ENCODE results near the gene OR10H4.

The OR10H4 gene

GRCh38 chr19:15911599-15912235 lies 37.1 kb upstream of the OR10H4 start:
- TF ChIP-seq RARB (CRISPR knock-in tag; IDR thresholded peaks at IDR 0.05): no peak
- TF ChIP-seq ESRRG (CRISPR knock-in tag; IDR thresholded peaks at IDR 0.05): no peak
- TF ChIP-seq ZC3H10 (CRISPR knock-in tag; IDR thresholded peaks at IDR 0.05): no peak
- TF ChIP-seq ZFP30 (CRISPR knock-in tag; IDR thresholded peaks at IDR 0.05): no peak
- no peak for TF ChIP-seq BACH2 (CRISPR knock-in tag; IDR thresholded peaks at IDR 0.05; ENCODE audit: borderline replicate concordance)
- no peak for TF ChIP-seq CSDC2 (CRISPR knock-in tag; IDR thresholded peaks at IDR 0.05)
- no peak for TF ChIP-seq SNAI2 (CRISPR knock-in tag; IDR thresholded peaks at IDR 0.05)
- no peak for TF ChIP-seq TCF4 (CRISPR knock-in tag; IDR thresholded peaks at IDR 0.05; ENCODE audit: borderline replicate concordance)
- ATAC-seq: no peak

- TF ChIP-seq ZFP30 (CRISPR knock-in tag; IDR thresholded peaks at IDR 0.05): no peak
- no peak for TF ChIP-seq RARB (CRISPR knock-in tag; IDR thresholded peaks at IDR 0.05)
- TF ChIP-seq CSRNP3 (CRISPR knock-in tag; IDR thresholded peaks at IDR 0.05): no peak
- no peak for TF ChIP-seq ARNTL (CRISPR knock-in tag; IDR thresholded peaks at IDR 0.05; ENCODE audit: borderline replicate concordance, low read depth)
- TF ChIP-seq ZNF70 (CRISPR knock-in tag; IDR thresholded peaks at IDR 0.05): no peak
- no peak for TF ChIP-seq SNAI2 (CRISPR knock-in tag; IDR thresholded peaks at IDR 0.05)
- TF ChIP-seq TCF4 (CRISPR knock-in tag; IDR thresholded peaks at IDR 0.05; ENCODE audit: borderline replicate concordance): no peak
- TF ChIP-seq, protein P1, sequence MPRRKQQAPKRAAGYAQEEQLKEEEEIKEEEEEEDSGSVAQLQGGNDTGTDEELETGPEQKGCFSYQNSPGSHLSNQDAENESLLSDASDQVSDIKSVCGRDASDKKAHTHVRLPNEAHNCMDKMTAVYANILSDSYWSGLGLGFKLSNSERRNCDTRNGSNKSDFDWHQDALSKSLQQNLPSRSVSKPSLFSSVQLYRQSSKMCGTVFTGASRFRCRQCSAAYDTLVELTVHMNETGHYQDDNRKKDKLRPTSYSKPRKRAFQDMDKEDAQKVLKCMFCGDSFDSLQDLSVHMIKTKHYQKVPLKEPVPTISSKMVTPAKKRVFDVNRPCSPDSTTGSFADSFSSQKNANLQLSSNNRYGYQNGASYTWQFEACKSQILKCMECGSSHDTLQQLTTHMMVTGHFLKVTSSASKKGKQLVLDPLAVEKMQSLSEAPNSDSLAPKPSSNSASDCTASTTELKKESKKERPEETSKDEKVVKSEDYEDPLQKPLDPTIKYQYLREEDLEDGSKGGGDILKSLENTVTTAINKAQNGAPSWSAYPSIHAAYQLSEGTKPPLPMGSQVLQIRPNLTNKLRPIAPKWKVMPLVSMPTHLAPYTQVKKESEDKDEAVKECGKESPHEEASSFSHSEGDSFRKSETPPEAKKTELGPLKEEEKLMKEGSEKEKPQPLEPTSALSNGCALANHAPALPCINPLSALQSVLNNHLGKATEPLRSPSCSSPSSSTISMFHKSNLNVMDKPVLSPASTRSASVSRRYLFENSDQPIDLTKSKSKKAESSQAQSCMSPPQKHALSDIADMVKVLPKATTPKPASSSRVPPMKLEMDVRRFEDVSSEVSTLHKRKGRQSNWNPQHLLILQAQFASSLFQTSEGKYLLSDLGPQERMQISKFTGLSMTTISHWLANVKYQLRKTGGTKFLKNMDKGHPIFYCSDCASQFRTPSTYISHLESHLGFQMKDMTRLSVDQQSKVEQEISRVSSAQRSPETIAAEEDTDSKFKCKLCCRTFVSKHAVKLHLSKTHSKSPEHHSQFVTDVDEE (CRISPR knock-in tag; IDR thresholded peaks at IDR 0.05): no peak
- TF ChIP-seq ZFP3 (CRISPR knock-in tag; IDR thresholded peaks at IDR 0.05): no peak
- TF ChIP-seq GLIS3 (CRISPR knock-in tag; IDR thresholded peaks at IDR 0.05): no peak
- TF ChIP-seq OSR1 (CRISPR knock-in tag; IDR thresholded peaks at IDR 0.05): no peak
- TF ChIP-seq CREB5 (CRISPR knock-in tag; IDR thresholded peaks at IDR 0.05; ENCODE audit: low read depth): no peak
- no peak for TF ChIP-seq CSDC2 (CRISPR knock-in tag; IDR thresholded peaks at IDR 0.05)
- TF ChIP-seq BACH2 (CRISPR knock-in tag; IDR thresholded peaks at IDR 0.05; ENCODE audit: borderline replicate concordance): no peak
- TF ChIP-seq, protein P2, sequence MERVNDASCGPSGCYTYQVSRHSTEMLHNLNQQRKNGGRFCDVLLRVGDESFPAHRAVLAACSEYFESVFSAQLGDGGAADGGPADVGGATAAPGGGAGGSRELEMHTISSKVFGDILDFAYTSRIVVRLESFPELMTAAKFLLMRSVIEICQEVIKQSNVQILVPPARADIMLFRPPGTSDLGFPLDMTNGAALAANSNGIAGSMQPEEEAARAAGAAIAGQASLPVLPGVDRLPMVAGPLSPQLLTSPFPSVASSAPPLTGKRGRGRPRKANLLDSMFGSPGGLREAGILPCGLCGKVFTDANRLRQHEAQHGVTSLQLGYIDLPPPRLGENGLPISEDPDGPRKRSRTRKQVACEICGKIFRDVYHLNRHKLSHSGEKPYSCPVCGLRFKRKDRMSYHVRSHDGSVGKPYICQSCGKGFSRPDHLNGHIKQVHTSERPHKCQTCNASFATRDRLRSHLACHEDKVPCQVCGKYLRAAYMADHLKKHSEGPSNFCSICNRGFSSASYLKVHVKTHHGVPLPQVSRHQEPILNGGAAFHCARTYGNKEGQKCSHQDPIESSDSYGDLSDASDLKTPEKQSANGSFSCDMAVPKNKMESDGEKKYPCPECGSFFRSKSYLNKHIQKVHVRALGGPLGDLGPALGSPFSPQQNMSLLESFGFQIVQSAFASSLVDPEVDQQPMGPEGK (CRISPR knock-in tag; IDR thresholded peaks at IDR 0.05; ENCODE audit: borderline replicate concordance): no peak
- no peak for TF ChIP-seq ZNF8 (CRISPR knock-in tag; IDR thresholded peaks at IDR 0.05)
- TF ChIP-seq ESRRG (CRISPR knock-in tag; IDR thresholded peaks at IDR 0.05): no peak
- no peak for TF ChIP-seq POU6F1 (CRISPR knock-in tag; IDR thresholded peaks at IDR 0.05; ENCODE audit: borderline replicate concordance, low read depth)
- no peak for TF ChIP-seq ZNF565 (CRISPR knock-in tag; conservative IDR thresholded peaks at IDR 0.05; ENCODE audit: low read depth)
- no peak for TF ChIP-seq TOX (CRISPR knock-in tag; IDR thresholded peaks at IDR 0.05; ENCODE audit: borderline replicate concordance)
- no peak for ATAC-seq
Measured at GRCh38 chr19:15913384-15913783, 35.4 kb upstream of the OR10H4 start.

GRCh38 chr19:15913830-15914229 lies 35.0 kb upstream of the OR10H4 start:
- ATAC-seq: no peak
- TF ChIP-seq, protein P1 (CRISPR knock-in tag; IDR thresholded peaks at IDR 0.05): no peak
- no peak for TF ChIP-seq POU6F1 (CRISPR knock-in tag; IDR thresholded peaks at IDR 0.05; ENCODE audit: borderline replicate concordance, low read depth)
- TF ChIP-seq SNAI2 (CRISPR knock-in tag; IDR thresholded peaks at IDR 0.05): no peak
- TF ChIP-seq CSRNP3 (CRISPR knock-in tag; IDR thresholded peaks at IDR 0.05): no peak
- TF ChIP-seq ESRRG (CRISPR knock-in tag; IDR thresholded peaks at IDR 0.05): no peak
